Measurements from ENCODE around the gene NDUFA11.

Gene NDUFA11

DNA sequence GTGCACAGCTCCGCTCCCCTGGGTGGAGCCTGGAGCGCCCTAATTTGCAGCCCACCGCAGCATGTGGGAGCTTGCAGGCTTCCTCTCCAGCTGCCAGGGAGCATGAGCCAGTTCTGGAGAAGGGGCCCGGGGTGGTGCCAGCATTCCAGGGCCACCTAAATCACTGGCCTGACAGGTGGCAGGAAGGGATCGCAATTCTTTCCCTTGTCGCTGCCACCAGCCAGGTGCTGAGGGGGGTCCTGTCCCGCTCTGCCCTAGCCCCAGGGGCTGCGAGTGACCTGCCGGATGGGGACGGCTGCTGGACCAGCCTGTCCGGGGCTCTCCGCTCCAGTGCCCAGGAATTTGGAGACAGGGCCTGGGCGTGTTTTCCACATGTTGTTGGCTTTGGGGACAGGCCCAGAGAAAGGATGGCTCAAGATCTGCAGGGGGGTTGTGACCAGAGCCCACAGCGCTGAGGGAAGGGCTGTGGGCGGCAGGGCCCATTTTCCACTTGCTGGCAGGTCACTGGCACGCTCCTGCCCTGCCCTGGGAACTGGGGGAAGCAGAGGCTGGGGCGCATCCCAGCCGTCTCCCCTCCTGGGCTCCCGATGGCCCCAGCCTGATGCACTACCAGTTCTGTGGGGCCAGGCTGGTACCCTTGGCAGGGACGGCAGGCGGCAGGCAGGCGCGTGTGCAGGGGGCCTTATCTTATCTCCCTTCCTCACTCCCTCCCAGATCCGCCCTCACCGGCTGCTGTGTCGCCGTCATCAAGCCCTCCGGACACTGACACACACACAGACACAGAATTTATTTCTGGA is 9.5 kb downstream of the NDUFA11 start:
- Histone ChIP-seq H3K23ac (ENCODE audit: low read depth, low read length, poor library complexity) (no peak overlapping the region), H3K4me3 (ENCODE audit: low read length in 2 of 2) (no peak overlapping the region), H3K4ac (ENCODE audit: low read length) (no peak overlapping the region), H2AFZ (ENCODE audit: low read length) (no peak overlapping the region), H3K27ac (replicated peaks; ENCODE audit: low read length) (no peak overlapping the region), H3K4me1 (ENCODE audit: control insufficient read depth in 2 of 2, insufficient read depth in 1 of 2, low read depth in 1 of 2, low read length in 2 of 2) (peaks cover 3 to 5% of the 10 kb centered on the region in 2 donors), H3K27me3 (ENCODE audit: control insufficient read depth in 3 of 3, insufficient read depth in 3 of 3, low read depth in 1 of 3, low read length in 3 of 3) (no peaks in the 10 kb centered on the region), H4K91ac (ENCODE audit: low read depth, low read length, poor library complexity) (no peak overlapping the region), H2BK5ac (ENCODE audit: low read length) (no peak overlapping the region), H4K8ac (ENCODE audit: low read depth, low read length) (no peak overlapping the region), H3K9me3 (replicated peaks in 1 of 2; ENCODE audit: control insufficient read depth in 2 of 2, insufficient read depth in 1 of 2, low read depth in 1 of 2, low read length in 2 of 2) (no peaks in the 10 kb centered on the region), H2AK5ac (ENCODE audit: low read depth, low read length) (no peak overlapping the region), H3K4me2 (ENCODE audit: insufficient read depth, low read length, poor library complexity, severe bottlenecking) (no peak overlapping the region), H3K36me3 (replicated peaks in 1 of 2; ENCODE audit: control insufficient read depth in 2 of 2, insufficient read depth in 2 of 2, low read length in 2 of 2) (peaks cover 15 to 16% of the 10 kb centered on the region in 2 donors), H2BK15ac (ENCODE audit: low read length) (no peak overlapping the region), H3K9ac (ENCODE audit: low read depth, low read length, poor library complexity) (peak overlapping the region; percentile 12), H3K14ac (ENCODE audit: low read length) (no peak overlapping the region), H3K79me1 (ENCODE audit: low read depth, low read length) (peaks cover 10% of the 10 kb centered on the region), H2BK12ac (ENCODE audit: low read length) (peak overlapping the region; percentile 41), H3K18ac (ENCODE audit: low read length) (no peak overlapping the region), H2BK120ac (ENCODE audit: low read depth, low read length) (no peak overlapping the region)
- DNase-seq (ENCODE audit: low spot score): no peak
- WGBS, 2 donors (ENCODE audit: extremely low coverage in 2 of 2, insufficient read length in 2 of 2, insufficient replicate concordance in 1 of 2): no CpG with 5 or more reads among the region's 28 CpGs

DNA sequence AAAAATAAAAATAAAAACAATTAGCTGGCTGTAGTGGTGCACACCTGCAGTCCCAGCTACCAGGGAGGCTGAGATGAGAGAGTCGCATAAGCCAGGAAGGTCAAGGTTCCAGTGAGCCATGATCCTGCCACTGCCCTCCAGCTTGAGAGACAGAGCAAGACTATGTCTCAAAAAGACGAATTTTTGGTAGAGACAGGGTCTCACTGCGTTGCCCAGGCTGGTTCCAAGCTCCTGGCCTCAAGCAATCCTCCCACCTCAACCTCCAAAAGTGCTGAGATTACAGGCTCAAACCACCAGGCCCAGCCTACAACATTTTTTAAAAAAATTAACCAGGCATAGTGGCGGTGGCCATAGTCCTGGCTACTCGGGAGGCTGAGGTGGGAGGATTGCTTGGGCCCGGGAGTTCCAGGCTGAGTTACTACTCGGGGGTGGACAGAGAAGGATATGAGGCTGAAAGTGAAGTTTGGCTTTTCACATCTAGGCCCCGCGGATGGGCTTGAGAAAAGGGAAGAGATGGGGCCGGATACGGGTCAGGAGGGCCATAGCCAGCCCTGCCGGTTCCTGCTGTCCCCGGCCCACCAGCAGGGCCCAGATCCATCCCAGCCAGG is 10.2 kb downstream of the NDUFA11 start:
- no peak overlapping the region for H4K91ac ChIP-seq (ENCODE audit: low read depth, low read length, poor library complexity)
- no peak overlapping the region for H2BK15ac ChIP-seq (ENCODE audit: low read length)
- no peak overlapping the region for H2AK5ac ChIP-seq (ENCODE audit: low read depth, low read length)
- H3K14ac ChIP-seq (ENCODE audit: low read length): no peak overlapping the region
- H2BK12ac ChIP-seq (ENCODE audit: low read length): no peak overlapping the region
- H2BK5ac ChIP-seq (ENCODE audit: low read length): peak overlapping the region; percentile 42
- H3K23ac ChIP-seq (ENCODE audit: low read depth, low read length, poor library complexity): no peak overlapping the region
- no peaks in the 10 kb centered on the region for H3K27me3 ChIP-seq (ENCODE audit: control insufficient read depth in 3 of 3, insufficient read depth in 3 of 3, low read depth in 1 of 3, low read length in 3 of 3)
- no peak overlapping the region for H3K4ac ChIP-seq (ENCODE audit: low read length)
- peaks cover 10% of the 10 kb centered on the region for H3K79me1 ChIP-seq (ENCODE audit: low read depth, low read length)
- no peak overlapping the region for H2BK120ac ChIP-seq (ENCODE audit: low read depth, low read length)
- H3K4me3 ChIP-seq (ENCODE audit: low read length in 2 of 2): no peak overlapping the region
- peaks cover 3 to 5% of the 10 kb centered on the region in 2 donors for H3K4me1 ChIP-seq (ENCODE audit: control insufficient read depth in 2 of 2, insufficient read depth in 1 of 2, low read depth in 1 of 2, low read length in 2 of 2)
- no peak overlapping the region for H3K18ac ChIP-seq (ENCODE audit: low read length)
- WGBS, 2 donors (ENCODE audit: extremely low coverage in 2 of 2, insufficient read length in 2 of 2, insufficient replicate concordance in 1 of 2): no CpG with 5 or more reads among the region's 13 CpGs
- H3K27ac ChIP-seq (replicated peaks; ENCODE audit: low read length): no peak overlapping the region
- H3K9ac ChIP-seq (ENCODE audit: low read depth, low read length, poor library complexity): no peak overlapping the region
- H3K4me2 ChIP-seq (ENCODE audit: insufficient read depth, low read length, poor library complexity, severe bottlenecking): no peak overlapping the region
- H4K8ac ChIP-seq (ENCODE audit: low read depth, low read length): no peak overlapping the region
- peaks cover 15 to 16% of the 10 kb centered on the region in 2 donors for H3K36me3 ChIP-seq (replicated peaks in 1 of 2; ENCODE audit: control insufficient read depth in 2 of 2, insufficient read depth in 2 of 2, low read length in 2 of 2)
- no peak overlapping the region for H2AFZ ChIP-seq (ENCODE audit: low read length)
- H3K9me3 ChIP-seq (replicated peaks in 1 of 2; ENCODE audit: control insufficient read depth in 2 of 2, insufficient read depth in 1 of 2, low read depth in 1 of 2, low read length in 2 of 2): no peaks in the 10 kb centered on the region
- DNase-seq (ENCODE audit: low spot score): no peak

- no peak overlapping the region for H2BK120ac ChIP-seq (ENCODE audit: low read depth, low read length)
- H4K91ac ChIP-seq (ENCODE audit: low read depth, low read length, poor library complexity): no peak overlapping the region
- no peaks in the 10 kb centered on the region for H3K27me3 ChIP-seq (ENCODE audit: control insufficient read depth in 3 of 3, insufficient read depth in 3 of 3, low read depth in 1 of 3, low read length in 3 of 3)
- no peak overlapping the region for H3K23ac ChIP-seq (ENCODE audit: low read depth, low read length, poor library complexity)
- peaks cover 3 to 5% of the 10 kb centered on the region in 2 donors for H3K4me1 ChIP-seq (ENCODE audit: control insufficient read depth in 2 of 2, insufficient read depth in 1 of 2, low read depth in 1 of 2, low read length in 2 of 2)
- DNase-seq (ENCODE audit: low spot score): no peak
- no CpG with 5 or more reads among the region's 15 CpGs for WGBS, 2 donors (ENCODE audit: extremely low coverage in 2 of 2, insufficient read length in 2 of 2, insufficient replicate concordance in 1 of 2)
- H2AFZ ChIP-seq (ENCODE audit: low read length): no peak overlapping the region
- H2BK5ac ChIP-seq (ENCODE audit: low read length): peak overlapping the region; percentile 42
- H3K9ac ChIP-seq (ENCODE audit: low read depth, low read length, poor library complexity): no peak overlapping the region
- no peak overlapping the region for H4K8ac ChIP-seq (ENCODE audit: low read depth, low read length)
- H3K4me3 ChIP-seq (ENCODE audit: low read length in 2 of 2): no peak overlapping the region
- no peak overlapping the region for H3K14ac ChIP-seq (ENCODE audit: low read length)
- no peak overlapping the region for H3K27ac ChIP-seq (replicated peaks; ENCODE audit: low read length)
- no peak overlapping the region for H2BK12ac ChIP-seq (ENCODE audit: low read length)
- H3K4ac ChIP-seq (ENCODE audit: low read length): no peak overlapping the region
- H2AK5ac ChIP-seq (ENCODE audit: low read depth, low read length): peak overlapping the region; percentile 81
- H2BK15ac ChIP-seq (ENCODE audit: low read length): no peak overlapping the region
- peaks cover 9% of the 10 kb centered on the region for H3K79me1 ChIP-seq (ENCODE audit: low read depth, low read length)
- H3K4me2 ChIP-seq (ENCODE audit: insufficient read depth, low read length, poor library complexity, severe bottlenecking): no peak overlapping the region
- no peak overlapping the region for H3K18ac ChIP-seq (ENCODE audit: low read length)
- no peaks in the 10 kb centered on the region for H3K9me3 ChIP-seq (replicated peaks in 1 of 2; ENCODE audit: control insufficient read depth in 2 of 2, insufficient read depth in 1 of 2, low read depth in 1 of 2, low read length in 2 of 2)
- peaks cover 15 to 16% of the 10 kb centered on the region in 2 donors for H3K36me3 ChIP-seq (replicated peaks in 1 of 2; ENCODE audit: control insufficient read depth in 2 of 2, insufficient read depth in 2 of 2, low read length in 2 of 2)
Measured at GRCh38 chr19:5892772-5893275, 10.8 kb downstream of the NDUFA11 start.
